Raji (cell line): ENCODE results near the gene CHST15.

Experiments
- POLR2A ChIP-seq: IDR thresholded peaks from 2 replicates; pipeline ENCODE4 v1.6.1; 2011; ENCODE audit warnings: low read depth, low read length, control low read depth; ENCODE audit not compliant: insufficient read depth

Gene CHST15

GRCh38 chr10:124005091-124005490 is 88.3 kb downstream of the CHST15 start:
- TF ChIP-seq POLR2A: no peak

GRCh38 chr10:124004663-124005004 is 88.8 kb downstream of the CHST15 start:
- no peak for TF ChIP-seq POLR2A

GRCh38 chr10:124003871-124004662 is 89.3 kb downstream of the CHST15 start:
- TF ChIP-seq POLR2A: no peak

DNA sequence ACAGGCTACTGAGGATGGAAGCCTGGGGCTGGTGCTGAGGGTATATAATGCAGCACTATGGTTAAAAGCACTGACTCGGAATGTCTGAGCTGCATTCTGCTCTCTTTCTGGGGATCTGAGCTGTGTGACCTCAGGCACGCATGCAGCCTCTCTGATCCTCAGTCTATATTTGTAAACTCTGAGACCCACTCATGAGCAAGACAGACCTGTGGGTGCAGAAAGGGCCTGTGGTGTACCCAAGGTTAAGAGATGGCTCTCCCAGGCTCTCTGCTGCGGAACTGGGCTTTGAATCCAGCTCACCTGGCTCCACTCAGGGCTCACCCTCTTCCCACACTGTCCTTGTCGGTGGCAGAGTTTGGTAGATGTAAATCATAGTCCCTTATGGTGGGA is 89.9 kb downstream of the CHST15 start:
- TF ChIP-seq POLR2A: no peak

DNA sequence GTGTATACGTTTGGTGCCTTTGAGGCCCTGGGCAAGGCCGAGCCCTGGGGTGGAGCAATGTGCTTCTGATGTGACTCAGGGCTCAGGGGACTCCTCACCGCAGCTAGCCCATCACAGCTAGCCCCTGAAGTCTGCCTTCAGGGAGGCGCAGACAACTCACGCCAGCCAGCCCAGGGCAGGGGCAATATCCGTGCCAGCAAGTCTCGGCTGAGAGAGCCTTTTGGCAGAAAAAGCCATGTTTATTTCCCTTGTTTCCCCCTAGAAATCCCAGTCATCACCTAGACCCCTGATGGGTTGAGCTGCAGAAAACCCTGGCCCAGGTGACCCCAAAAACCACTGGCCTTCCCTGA is 90.4 kb downstream of the CHST15 start:
- no peak for TF ChIP-seq POLR2A

- no peak for TF ChIP-seq POLR2A
These were observed 90.9 kb downstream of the CHST15 start for GRCh38 chr10:124002391-124003069.

DNA sequence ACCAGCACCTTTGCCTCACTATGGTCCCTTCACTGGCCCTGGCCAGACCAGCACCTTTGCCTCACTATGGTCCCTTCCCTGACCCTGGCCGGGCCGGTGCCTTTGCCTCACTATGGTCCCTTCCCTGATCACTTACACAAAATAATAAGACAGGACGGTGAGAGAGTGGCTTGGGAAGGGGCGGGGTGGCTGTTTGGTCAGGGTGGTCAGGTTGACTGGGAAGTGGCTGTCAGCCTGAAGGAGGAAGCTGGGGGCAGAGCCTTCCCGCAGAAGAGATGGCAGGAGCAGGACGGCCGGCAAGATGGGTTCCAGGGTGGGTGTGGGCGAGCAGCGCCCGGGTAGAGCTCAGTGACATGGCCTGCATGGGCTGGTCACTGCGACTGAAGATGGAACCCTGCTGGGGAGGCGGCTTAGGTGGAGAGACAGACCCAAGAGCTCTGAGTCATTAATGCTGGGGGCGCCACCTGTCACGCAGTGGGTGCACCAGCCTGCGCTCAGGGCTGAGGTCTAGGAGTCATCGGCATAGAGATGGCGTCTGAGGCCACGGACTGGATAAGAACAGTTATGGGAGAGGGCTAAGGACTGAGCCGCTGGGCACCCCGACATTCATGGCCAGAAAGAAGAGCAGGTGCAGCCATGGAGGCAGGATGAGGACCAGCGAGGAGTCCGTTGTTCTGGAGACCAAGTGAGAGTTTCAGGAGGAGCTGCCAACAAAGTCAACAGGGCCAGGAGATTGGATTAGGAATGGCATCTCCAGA is 91.8 kb downstream of the CHST15 start:
- TF ChIP-seq POLR2A: no peak

- no peak for TF ChIP-seq POLR2A
These were observed 92.6 kb downstream of the CHST15 start for GRCh38 chr10:124000792-124001201.

- TF ChIP-seq POLR2A: no peak
These were observed 93.3 kb downstream of the CHST15 start for GRCh38 chr10:123999956-124000615.

- TF ChIP-seq POLR2A: no peak
These were observed 94.1 kb downstream of the CHST15 start for GRCh38 chr10:123999261-123999660.

GRCh38 chr10:123998197-123999141 is 94.9 kb downstream of the CHST15 start:
- TF ChIP-seq POLR2A: no peak

GRCh38 chr10:123997486-123998196 is 95.8 kb downstream of the CHST15 start:
- no peak for TF ChIP-seq POLR2A

DNA sequence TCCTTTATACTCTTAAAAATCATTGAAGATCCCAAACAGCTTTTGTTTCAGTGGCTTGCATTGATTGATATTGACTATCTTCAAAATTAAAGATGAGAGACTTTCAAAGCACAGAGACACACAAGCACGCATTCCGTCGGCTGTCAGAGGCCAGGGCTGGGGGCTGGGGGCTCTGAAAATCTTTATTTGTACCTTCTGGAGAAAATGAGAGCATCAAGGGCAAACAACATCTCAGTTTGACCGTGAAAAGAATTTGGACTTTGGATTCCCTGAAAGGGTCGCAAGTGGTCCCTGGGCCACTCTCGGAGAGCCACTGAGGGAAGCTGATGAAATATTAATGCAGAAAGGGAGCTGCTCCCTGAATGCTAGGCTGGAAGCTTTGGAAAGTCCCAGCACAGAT is 96.4 kb downstream of the CHST15 start:
- TF ChIP-seq POLR2A: no peak

- TF ChIP-seq POLR2A: no peak
These were observed 97.1 kb downstream of the CHST15 start for GRCh38 chr10:123996302-123996701.
